Measurements from ENCODE around the gene HOXD13. TPM values are rescaled to one million over a fixed set of nuclear protein-coding genes. Genes with fewer than 3 reads are reported as not detected.

HOXD13 gene
- total and polyA plus RNA-seq, 3 experiments from 2014 or later = not detected

DNA sequence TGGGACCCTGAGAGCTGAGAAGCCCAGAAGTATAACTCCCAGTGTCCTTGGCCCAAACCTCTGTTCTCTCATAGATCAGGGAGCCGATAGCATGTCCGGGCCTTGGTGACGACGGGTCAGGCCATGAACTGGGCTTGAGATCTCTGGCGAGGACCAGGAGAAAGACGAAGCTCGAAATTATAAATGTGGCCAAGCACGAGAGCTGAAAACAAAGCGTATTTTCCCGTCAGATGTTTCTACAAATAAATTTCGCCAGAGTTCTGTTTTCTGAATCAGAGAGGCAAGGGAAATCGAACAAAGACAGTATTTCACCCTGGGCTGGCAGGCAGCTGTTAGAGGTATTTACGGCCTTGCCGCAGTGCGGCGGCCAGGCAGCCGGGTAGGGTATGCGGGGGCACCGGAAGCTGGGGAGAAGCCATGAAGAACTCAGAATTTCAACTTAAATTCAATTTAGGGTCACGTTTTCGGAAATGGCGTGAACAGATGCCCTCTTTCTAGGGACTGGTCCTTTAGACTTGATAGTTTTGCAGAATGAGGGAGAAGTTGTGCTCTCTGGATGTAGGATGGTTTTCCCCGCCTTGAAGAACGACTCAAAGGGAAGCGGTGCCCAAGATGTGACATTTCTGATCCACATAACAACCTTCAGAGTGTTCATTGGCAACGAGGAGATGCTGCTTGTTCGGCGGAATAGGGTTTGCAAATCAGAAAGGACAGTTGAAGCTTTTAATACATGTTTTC, 46.6 kb downstream of the HOXD13 start:
- H3K27me3 Mint-ChIP-seq = peaks cover 81 to 93% of the 10 kb centered on the region in 2 donors
- H3K4me3 ChIP-seq (ENCODE audit: low read length) = no peak overlapping the region
- peak overlapping the region in 4 of 7 donors; percentile 23 to 46 (median 42) for H3K4me3 Mint-ChIP-seq
- no peak for DNase-seq
- peak overlapping the region in 3 of 8 donors; percentile 60 to 68 (median 67) for H3K27ac Mint-ChIP-seq
- ChIA-PET CTCF (interaction anchor here (0.6 to 3.6 kb wide), 5 partner anchors 12 to 498 kb away, joined by 3 to 19 read pairs (median 3); no protein-coding TSS in a partner anchor), POLR2A (no interaction called here)
- peaks cover 4% of the 10 kb centered on the region for H3K9me3 ChIP-seq (ENCODE audit: low read length)
- peaks cover 91% of the 10 kb centered on the region for H3K27me3 ChIP-seq (ENCODE audit: insufficient read depth, low read length, poor library complexity, severe bottlenecking)
- no peaks in the 10 kb centered on the region for H3K36me3 ChIP-seq (ENCODE audit: insufficient read depth, low read length)
- H3K36me3 Mint-ChIP-seq = no peaks in the 10 kb centered on the region
- peaks cover 29% of the 10 kb centered on the region for H3K4me1 ChIP-seq (ENCODE audit: insufficient read depth, low read length)
- H3K4me1 Mint-ChIP-seq = peaks cover 19 to 38% (median 38%) of the 10 kb centered on the region in 3 donors
- H3K27ac ChIP-seq (ENCODE audit: low read depth, low read length) = no peak overlapping the region
- H3K9me3 Mint-ChIP-seq = peaks cover 12 to 30% (median 21%) of the 10 kb centered on the region in 5 donors

DNA sequence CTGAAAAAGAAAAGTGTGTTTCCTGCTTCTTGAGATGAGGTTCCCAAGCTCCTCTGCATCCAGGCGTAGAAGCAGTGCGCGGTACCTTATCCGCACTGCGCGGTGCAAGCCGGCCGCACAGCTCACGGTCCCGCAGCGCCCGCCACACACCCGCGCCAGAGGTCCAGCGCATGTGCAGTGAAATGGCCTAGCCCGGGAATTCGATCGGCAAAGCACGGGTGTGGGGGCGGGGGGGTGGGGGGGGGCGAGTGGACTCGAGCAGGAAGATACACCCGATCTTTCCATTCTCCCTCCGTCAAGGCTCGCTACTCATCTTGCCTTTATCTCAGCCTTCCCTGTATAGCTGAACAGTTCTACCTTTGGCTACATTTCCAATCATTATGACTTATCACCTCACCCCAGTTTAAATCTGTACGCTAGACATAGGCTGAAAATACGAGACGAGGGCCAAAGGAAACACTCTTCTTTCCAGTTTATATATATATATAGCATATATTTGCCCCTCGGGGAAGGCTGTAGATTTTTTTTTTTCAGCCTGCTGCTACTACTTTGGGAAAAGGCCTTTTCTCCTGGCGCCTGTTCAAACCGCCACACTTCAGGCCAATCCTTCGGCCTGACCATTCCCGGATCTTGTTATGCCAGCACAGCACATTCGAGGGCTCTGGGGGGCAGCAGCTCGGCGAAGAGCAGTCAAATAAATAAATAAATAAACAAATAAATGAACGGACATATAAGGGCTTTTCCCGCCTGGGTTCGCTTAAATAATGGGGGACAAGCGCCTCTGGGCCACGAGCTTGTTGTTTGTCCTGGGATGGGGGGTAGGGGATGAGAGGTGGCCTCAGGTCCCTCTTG, 47.4 kb downstream of the HOXD13 start:
- peak overlapping the region in 2 of 8 donors; percentile 67 to 68 for H3K27ac Mint-ChIP-seq
- CTCF ChIA-PET = interaction anchor here (0.6 to 3.6 kb wide), 9 partner anchors 11 to 497 kb away, joined by 3 to 19 read pairs (median 3); partner anchors contain the start of gene HOXD4

DNA sequence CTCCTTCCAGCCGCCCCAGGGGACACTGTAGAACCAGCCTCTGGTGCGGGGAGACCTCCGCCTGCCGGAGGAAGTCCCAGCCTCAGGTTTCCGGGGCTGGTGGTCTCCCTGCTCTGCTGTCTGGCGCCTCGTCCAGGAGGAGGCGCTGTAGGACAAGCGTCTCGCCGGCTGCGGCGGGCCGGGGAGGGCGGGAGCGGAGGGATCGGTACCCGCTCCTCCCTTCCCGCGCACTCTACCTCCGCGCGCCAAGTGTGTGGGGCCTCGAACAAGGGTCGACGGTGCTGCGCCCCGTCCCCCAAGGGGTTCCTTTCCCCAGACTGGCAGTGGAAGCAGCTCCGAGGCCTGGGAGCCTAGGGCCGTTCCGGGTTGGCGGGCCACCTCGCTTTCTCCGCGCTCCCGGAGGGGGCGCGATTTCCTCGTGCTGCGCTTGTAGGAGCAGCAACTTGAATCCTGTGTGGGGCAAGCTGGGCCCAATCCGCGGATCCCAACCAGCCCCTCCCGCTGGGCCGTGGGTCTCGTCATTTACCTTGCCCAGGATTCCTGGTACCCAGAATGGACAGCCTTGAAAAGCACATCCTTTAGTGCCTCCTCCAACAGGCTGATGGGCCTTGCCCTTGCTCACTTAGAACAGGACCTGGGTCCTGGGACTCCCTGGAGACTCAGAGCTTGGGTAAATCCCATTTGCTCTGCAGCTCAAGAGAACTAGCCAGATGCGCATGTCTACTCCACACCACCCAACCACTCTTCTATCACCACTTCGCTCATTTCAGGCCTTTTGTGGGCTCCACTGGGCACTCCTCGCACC, 48.2 kb downstream of the HOXD13 start:
- ChIA-PET CTCF (interaction anchor here (1.0 to 3.6 kb wide), 6 partner anchors 10 to 414 kb away, joined by 3 to 19 read pairs (median 4); partner anchors contain the start of gene HOXD4), POLR2A (interaction anchor here (0.6 kb wide), 1 partner anchor 11 kb away, joined by 4 read pairs; the partner anchor contains the start of gene HOXD4)
- no peak overlapping the region for H3K4me3 ChIP-seq (ENCODE audit: low read length)
- H3K36me3 ChIP-seq (ENCODE audit: insufficient read depth, low read length) = no peaks in the 10 kb centered on the region
- peaks cover 4% of the 10 kb centered on the region for H3K9me3 ChIP-seq (ENCODE audit: low read length)
- DNase-seq = peak; percentile 51 to 76 (median 60)
- H3K27me3 ChIP-seq (ENCODE audit: insufficient read depth, low read length, poor library complexity, severe bottlenecking) = peaks cover 85% of the 10 kb centered on the region
- H3K27ac ChIP-seq (ENCODE audit: low read depth, low read length) = no peak overlapping the region
- H3K36me3 Mint-ChIP-seq = peaks cover 0 to 2% (median 0%) of the 10 kb centered on the region in 3 donors
- peaks cover 82 to 91% of the 10 kb centered on the region in 2 donors for H3K27me3 Mint-ChIP-seq
- peak overlapping the region; percentile 12 to 54 (median 33) for H3K4me3 Mint-ChIP-seq
- peaks cover 12 to 22% (median 18%) of the 10 kb centered on the region in 5 donors for H3K9me3 Mint-ChIP-seq
- H3K4me1 Mint-ChIP-seq = peaks cover 17 to 33% (median 32%) of the 10 kb centered on the region in 3 donors
- peak overlapping the region in 2 of 8 donors; percentile 9 to 18 for H3K27ac Mint-ChIP-seq
- H3K4me1 ChIP-seq (ENCODE audit: insufficient read depth, low read length) = peaks cover 28% of the 10 kb centered on the region

More for the DNA sequence above, 47.4 kb downstream of the HOXD13 start:
- Histone ChIP-seq H3K9me3 (ENCODE audit: low read length) (peaks cover 4% of the 10 kb centered on the region), H3K27me3 (ENCODE audit: insufficient read depth, low read length, poor library complexity, severe bottlenecking) (peaks cover 85% of the 10 kb centered on the region), H3K4me3 (ENCODE audit: low read length) (no peak overlapping the region), H3K4me1 (ENCODE audit: insufficient read depth, low read length) (peaks cover 29% of the 10 kb centered on the region), H3K27ac (ENCODE audit: low read depth, low read length) (no peak overlapping the region), H3K36me3 (ENCODE audit: insufficient read depth, low read length) (no peaks in the 10 kb centered on the region)
- peak overlapping the region in 3 of 7 donors; percentile 41 to 65 (median 46) for H3K4me3 Mint-ChIP-seq
- H3K4me1 Mint-ChIP-seq = peaks cover 19 to 38% (median 38%) of the 10 kb centered on the region in 3 donors
- peaks cover 86 to 91% of the 10 kb centered on the region in 2 donors for H3K27me3 Mint-ChIP-seq
- no peak for DNase-seq
- POLR2A ChIA-PET = interaction anchor here (0.6 kb wide), 1 partner anchor 11 kb away, joined by 4 read pairs; the partner anchor contains the start of gene HOXD4
- H3K9me3 Mint-ChIP-seq = peaks cover 12 to 30% (median 21%) of the 10 kb centered on the region in 5 donors
- peaks cover 0 to 2% (median 0%) of the 10 kb centered on the region in 3 donors for H3K36me3 Mint-ChIP-seq

DNA sequence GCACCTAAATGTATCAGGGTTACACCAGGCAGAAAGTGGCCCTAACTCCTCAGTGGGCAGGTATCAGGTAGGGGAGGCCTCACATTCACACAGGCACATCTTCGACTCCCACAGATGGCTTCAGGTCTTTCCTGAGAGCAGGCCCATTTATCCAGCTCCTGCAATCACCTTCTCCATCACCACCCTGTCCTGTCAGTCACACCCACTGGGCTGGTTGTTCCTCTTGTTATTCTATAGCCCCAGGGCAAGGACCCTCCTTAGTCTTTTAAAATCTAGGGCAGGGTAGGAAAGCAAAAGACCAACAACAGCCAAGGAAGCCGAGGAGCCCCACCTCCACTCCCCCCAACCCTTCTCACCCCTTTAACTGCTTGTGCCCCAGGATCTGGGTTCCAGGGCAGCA, 49.8 kb downstream of the HOXD13 start:
- H3K36me3 Mint-ChIP-seq = peaks cover 0 to 2% (median 0%) of the 10 kb centered on the region in 3 donors
- peaks cover 14 to 22% (median 21%) of the 10 kb centered on the region in 3 donors for H3K4me1 Mint-ChIP-seq
- H3K9me3 Mint-ChIP-seq = peaks cover 9 to 20% (median 18%) of the 10 kb centered on the region in 5 donors
- H3K4me3 Mint-ChIP-seq = peak overlapping the region in 1 of 7 donors; percentile 13
- ChIA-PET CTCF (interaction anchor here (1.8 kb wide), 1 partner anchor 15 kb away, joined by 6 read pairs; no protein-coding TSS in a partner anchor), POLR2A (no interaction called here)
- H3K27me3 Mint-ChIP-seq = peaks cover 81 to 92% of the 10 kb centered on the region in 2 donors
- H3K27ac Mint-ChIP-seq = no peak overlapping the region
- Histone ChIP-seq H3K4me1 (ENCODE audit: insufficient read depth, low read length) (peaks cover 13% of the 10 kb centered on the region), H3K27ac (ENCODE audit: low read depth, low read length) (no peak overlapping the region), H3K27me3 (ENCODE audit: insufficient read depth, low read length, poor library complexity, severe bottlenecking) (peaks cover 77% of the 10 kb centered on the region), H3K4me3 (ENCODE audit: low read length) (no peak overlapping the region), H3K36me3 (ENCODE audit: insufficient read depth, low read length) (no peaks in the 10 kb centered on the region), H3K9me3 (ENCODE audit: low read length) (peaks cover 4% of the 10 kb centered on the region)
- no peak for DNase-seq

Other genes starting within 250 kb of the HOXD13 start
- gene LNPK, start 90.5 kb upstream of the HOXD13 start, total RNA-seq = 10 to 100 TPM; 31.7 to 36.0 TPM
- gene LNPK, start 90.5 kb upstream of the HOXD13 start, polyA plus RNA-seq = 17.5 TPM
- gene EVX2, start 8.8 kb upstream of the HOXD13 start, total RNA-seq = not detected
- not detected for gene EVX2, start 8.8 kb upstream of the HOXD13 start, polyA plus RNA-seq
- not detected for gene HOXD12, start 7.1 kb downstream of the HOXD13 start, total RNA-seq
- gene HOXD12, start 7.1 kb downstream of the HOXD13 start, polyA plus RNA-seq = not detected
- gene HOXD11, start 14.6 kb downstream of the HOXD13 start, total RNA-seq = not detected
- not detected for gene HOXD11, start 14.6 kb downstream of the HOXD13 start, polyA plus RNA-seq
- not detected for gene HOXD10, start 24.1 kb downstream of the HOXD13 start, total RNA-seq
- gene HOXD10, start 24.1 kb downstream of the HOXD13 start, polyA plus RNA-seq = not detected
- not detected for gene HOXD9, start 30.0 kb downstream of the HOXD13 start, total RNA-seq
- gene HOXD9, start 30.0 kb downstream of the HOXD13 start, polyA plus RNA-seq = not detected
- not detected for gene HOXD8, start 37.0 kb downstream of the HOXD13 start, total RNA-seq
- not detected for gene HOXD8, start 37.0 kb downstream of the HOXD13 start, polyA plus RNA-seq
- not detected for gene HOXD4, start 58.8 kb downstream of the HOXD13 start, total RNA-seq
- gene HOXD4, start 58.8 kb downstream of the HOXD13 start, polyA plus RNA-seq = not detected
- not detected for gene HOXD3, start 64.6 kb downstream of the HOXD13 start, total RNA-seq
- gene HOXD3, start 64.6 kb downstream of the HOXD13 start, polyA plus RNA-seq = not detected
- not detected for gene HOXD1, start 95.9 kb downstream of the HOXD13 start, total RNA-seq
- not detected for gene HOXD1, start 95.9 kb downstream of the HOXD13 start, polyA plus RNA-seq
- 10 to 100 TPM; 26.3 to 28.9 TPM for gene MTX2, start 176.7 kb downstream of the HOXD13 start, total RNA-seq
- gene MTX2, start 176.7 kb downstream of the HOXD13 start, polyA plus RNA-seq = 21.6 TPM

All from CD8-positive, alpha-beta memory T cell (primary cell).